ENCODE measurements around the gene PLA1A. TPM values are rescaled to one million over a fixed set of nuclear protein-coding genes. Genes with fewer than 3 reads are reported as not detected.
"Not testable (repeated sequence)": the region's sequence is repeated elsewhere in the genome, so short reads cannot be mapped to it uniquely, and the experiment has no call there.

Gene PLA1A
- total RNA-seq, 1 experiment from 2014 or later, result not detected

- peak; percentile 66 for DNase-seq (ENCODE audit: low spot score)
Observed at GRCh38 chr3:119579366-119580066, 18.2 kb upstream of the PLA1A start, which contains the start of gene ADPRH. Gene ADPRH, plus strand, starts transcription at chr3:119579492. Its CDS starts 2,678 bp downstream, at chr3:119582170.

- DNase-seq (ENCODE audit: low spot score), result no peak
Observed at GRCh38 chr3:119580067-119580760, 17.5 kb upstream of the PLA1A start.

- no peak for DNase-seq (ENCODE audit: low spot score)
Observed at GRCh38 chr3:119582178-119582577, 15.5 kb upstream of the PLA1A start.

- DNase-seq (ENCODE audit: low spot score), result no peak
Observed at GRCh38 chr3:119585208-119585607, 12.5 kb upstream of the PLA1A start.

- no peak for DNase-seq (ENCODE audit: low spot score)
Observed at GRCh38 chr3:119585856-119586570, 11.7 kb upstream of the PLA1A start.

- DNase-seq (ENCODE audit: low spot score), result no peak
Observed at GRCh38 chr3:119586733-119587172, 10.9 kb upstream of the PLA1A start.

GRCh38 chr3:119588112-119588511 lies 9.6 kb upstream of the PLA1A start:
- peak; percentile 69 for DNase-seq (ENCODE audit: low spot score)

GRCh38 chr3:119589102-119589773 lies 8.4 kb upstream of the PLA1A start:
- no peak for DNase-seq (ENCODE audit: low spot score)

GRCh38 chr3:119590706-119591105 lies 7.0 kb upstream of the PLA1A start:
- no peak for DNase-seq (ENCODE audit: low spot score)

GRCh38 chr3:119592861-119593260 lies 4.8 kb upstream of the PLA1A start:
- DNase-seq (ENCODE audit: low spot score), result no peak

- DNase-seq (ENCODE audit: low spot score), result no peak
Observed at GRCh38 chr3:119594066-119594465, 3.6 kb upstream of the PLA1A start.

GRCh38 chr3:119594929-119595328 lies 2.8 kb upstream of the PLA1A start:
- DNase-seq (ENCODE audit: low spot score), result not testable (repeated sequence)

- no peak for DNase-seq (ENCODE audit: low spot score)
Observed at GRCh38 chr3:119595639-119596334, 1.9 kb upstream of the PLA1A start.

GRCh38 chr3:119596398-119596797 lies 1.3 kb upstream of the PLA1A start:
- DNase-seq (ENCODE audit: low spot score), result no peak

- no peak for DNase-seq (ENCODE audit: low spot score)
Observed at GRCh38 chr3:119598410-119599098, 869 bp downstream of the PLA1A start.

GRCh38 chr3:119599558-119600174 lies 2.0 kb downstream of the PLA1A start:
- no peak for DNase-seq (ENCODE audit: low spot score)

GRCh38 chr3:119600732-119601131 lies 3.0 kb downstream of the PLA1A start:
- no peak for DNase-seq (ENCODE audit: low spot score)

- no peak for DNase-seq (ENCODE audit: low spot score)
Observed at GRCh38 chr3:119601154-119601553, 3.5 kb downstream of the PLA1A start.

- DNase-seq (ENCODE audit: low spot score), result no peak
Observed at GRCh38 chr3:119602676-119603075, 5.0 kb downstream of the PLA1A start.

GRCh38 chr3:119604878-119605277 lies 7.2 kb downstream of the PLA1A start:
- DNase-seq (ENCODE audit: low spot score), result no peak
